Cardiac septum (tissue), 1 donor: ENCODE measurements around the gene BCL2L12. TPM values are rescaled to one million over a fixed set of nuclear protein-coding genes. Genes with fewer than 3 reads are reported as not detected.

Experiments used
- DNase-seq: peaks from one replicate; pipeline ENCODE4 v3.0.0-alpha.2; 2020; ENCODE audit warnings: low spot score
- intact Hi-C: fragments of 100-400 bp; cut with DNase I; formaldehyde crosslinking; loops from one replicate; pipeline ENCODE4 v1.14.0; 2022
- total RNA-seq: library from RNA; stranded (reverse); fragmentation: NEBNext Ultra II Directional; extraction: Animal tissue kit (Norgen Biotek cat#: 25700); gene quantifications from one replicate; pipeline ENCODE4 v1.2.1, GENCODE V29; 2021
- donor health status: DM: no; HTN: no; CAD: no.

BCL2L12 gene
- total RNA-seq, 1 donor from 2014 or later: 8.9 TPM

DNA sequence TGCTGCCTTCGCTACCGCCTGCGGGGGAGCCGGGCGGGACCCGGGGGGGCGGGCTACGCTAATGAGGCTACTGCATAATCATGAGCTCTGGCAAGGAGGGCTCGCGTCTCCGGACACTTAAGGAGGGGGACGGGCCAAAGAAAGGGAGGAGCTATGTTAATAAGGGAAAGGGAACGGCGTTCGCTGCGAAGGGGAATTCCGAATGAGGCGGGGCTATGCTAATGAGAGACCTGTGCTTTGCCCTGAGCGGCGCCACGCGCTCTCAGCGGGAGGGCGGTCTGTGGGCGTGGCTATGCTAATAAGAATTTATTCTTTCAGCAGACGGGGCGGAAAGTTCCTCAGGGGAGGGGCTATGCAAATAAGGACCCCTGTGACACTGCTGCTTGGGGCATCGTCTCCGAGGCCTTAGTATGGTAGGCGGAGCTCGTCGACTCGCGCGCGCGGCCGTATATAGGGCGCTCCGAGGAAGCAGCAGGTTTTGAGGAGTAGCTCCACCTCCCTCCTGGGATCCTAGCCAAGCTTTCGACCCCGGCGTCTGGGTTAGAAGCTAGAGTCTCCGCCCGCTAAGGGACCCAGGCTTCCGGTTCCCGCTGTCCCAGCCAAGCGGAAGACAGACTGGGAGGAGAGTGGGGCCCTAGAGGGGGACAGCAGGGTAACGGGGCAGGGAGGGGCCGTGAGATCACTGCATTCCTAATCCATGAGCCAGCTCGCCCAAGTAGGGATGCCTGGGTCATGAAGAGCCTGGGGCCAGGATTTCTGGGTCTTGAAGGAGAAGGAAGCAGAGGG lies 25.4 kb upstream of the BCL2L12 start, which contains the start of gene RRAS:
TSS of gene RRAS (minus strand) at position 31 of the 786 bp plus-strand sequence. CDS start 45 bp downstream, outside the sequence.
- peak; percentile 100 for DNase-seq
- intact Hi-C loops: loop anchor here (2.0 kb wide), 2 partner anchors 36 to 50 kb away; partner anchors contain the start of genes PRMT1 and PRR12

GRCh38 chr19:49641688-49642491 lies 23.8 kb upstream of the BCL2L12 start, which contains the start of gene SCAF1:
Gene SCAF1, plus strand, starts transcription at chr19:49642209. Its CDS starts 2,818 bp downstream, at chr19:49645027.
- DNase-seq: peak; percentile 99
- intact Hi-C loops: loop anchor here (2.0 kb wide), 3 partner anchors 23 to 51 kb away; partner anchors contain the start of genes BCL2L12, IRF3, PRMT1 and PRR12

- intact Hi-C loops: loop anchor here (2.0 kb wide), 1 partner anchor 22 kb away; the partner anchor contains the start of genes BCL2L12 and IRF3
- DNase-seq: no peak
These were observed 23.2 kb upstream of the BCL2L12 start for GRCh38 chr19:49642492-49643035.

DNA sequence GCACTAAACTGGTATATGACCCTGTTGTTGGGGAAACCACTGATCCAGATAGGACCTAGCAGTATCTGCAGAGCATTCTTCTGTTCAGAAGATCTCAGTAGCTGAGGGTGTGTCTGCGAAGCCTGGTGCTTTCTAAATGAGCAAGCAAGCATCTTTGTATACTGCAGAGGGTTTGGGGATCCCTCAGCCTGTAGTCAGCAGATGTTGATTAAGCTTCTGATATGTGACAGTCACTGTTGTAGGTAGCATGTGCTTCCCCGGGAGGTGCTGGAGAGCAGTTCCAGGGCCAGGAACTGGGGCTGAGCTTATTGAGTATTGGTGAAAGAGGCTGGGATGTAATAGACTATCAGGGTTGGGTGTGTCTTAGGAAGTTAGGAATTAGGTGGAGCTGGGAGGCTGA lies 22.3 kb upstream of the BCL2L12 start:
- intact Hi-C loops: loop anchor here (2.0 kb wide), 1 partner anchor 21 kb away; the partner anchor contains the start of genes BCL2L12 and IRF3

GRCh38 chr19:49645592-49645991 lies 20.1 kb upstream of the BCL2L12 start:
- no peak for DNase-seq
- intact Hi-C loops: no loop called here

More for the DNA sequence above, 22.3 kb upstream of the BCL2L12 start:
- no peak for DNase-seq

DNA sequence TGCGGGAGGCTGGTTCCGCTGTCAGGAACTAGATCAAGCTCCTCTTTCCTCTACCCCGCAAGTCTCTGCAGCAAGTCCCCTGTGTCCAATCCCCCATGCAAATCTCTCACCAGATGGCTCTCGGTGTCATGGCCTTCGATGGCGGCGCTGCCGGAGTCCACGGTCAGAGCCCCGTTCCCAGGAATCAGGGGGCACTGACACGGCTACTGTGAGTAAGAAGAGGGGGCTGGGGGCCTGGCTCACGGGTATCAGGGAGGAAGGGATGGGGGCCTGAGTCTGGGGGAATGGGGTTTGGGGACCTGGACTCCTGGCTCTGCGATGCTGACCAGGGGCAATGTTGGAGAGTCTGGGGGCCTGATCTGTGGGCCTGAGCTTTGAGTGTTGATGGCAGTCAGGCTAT lies 19.7 kb upstream of the BCL2L12 start:
- no peak for DNase-seq
- intact Hi-C loops: no loop called here

- intact Hi-C loops: no loop called here
- no peak for DNase-seq
These were observed 19.1 kb upstream of the BCL2L12 start for GRCh38 chr19:49646586-49646985.

GRCh38 chr19:49651029-49651819 lies 14.5 kb upstream of the BCL2L12 start:
- intact Hi-C loops: no loop called here

GRCh38 chr19:49651820-49652550 lies 13.7 kb upstream of the BCL2L12 start:
- intact Hi-C loops: no loop called here
- DNase-seq: no peak

More at GRCh38 chr19:49651029-49651819, 14.5 kb upstream of the BCL2L12 start:
- DNase-seq: no peak

DNA sequence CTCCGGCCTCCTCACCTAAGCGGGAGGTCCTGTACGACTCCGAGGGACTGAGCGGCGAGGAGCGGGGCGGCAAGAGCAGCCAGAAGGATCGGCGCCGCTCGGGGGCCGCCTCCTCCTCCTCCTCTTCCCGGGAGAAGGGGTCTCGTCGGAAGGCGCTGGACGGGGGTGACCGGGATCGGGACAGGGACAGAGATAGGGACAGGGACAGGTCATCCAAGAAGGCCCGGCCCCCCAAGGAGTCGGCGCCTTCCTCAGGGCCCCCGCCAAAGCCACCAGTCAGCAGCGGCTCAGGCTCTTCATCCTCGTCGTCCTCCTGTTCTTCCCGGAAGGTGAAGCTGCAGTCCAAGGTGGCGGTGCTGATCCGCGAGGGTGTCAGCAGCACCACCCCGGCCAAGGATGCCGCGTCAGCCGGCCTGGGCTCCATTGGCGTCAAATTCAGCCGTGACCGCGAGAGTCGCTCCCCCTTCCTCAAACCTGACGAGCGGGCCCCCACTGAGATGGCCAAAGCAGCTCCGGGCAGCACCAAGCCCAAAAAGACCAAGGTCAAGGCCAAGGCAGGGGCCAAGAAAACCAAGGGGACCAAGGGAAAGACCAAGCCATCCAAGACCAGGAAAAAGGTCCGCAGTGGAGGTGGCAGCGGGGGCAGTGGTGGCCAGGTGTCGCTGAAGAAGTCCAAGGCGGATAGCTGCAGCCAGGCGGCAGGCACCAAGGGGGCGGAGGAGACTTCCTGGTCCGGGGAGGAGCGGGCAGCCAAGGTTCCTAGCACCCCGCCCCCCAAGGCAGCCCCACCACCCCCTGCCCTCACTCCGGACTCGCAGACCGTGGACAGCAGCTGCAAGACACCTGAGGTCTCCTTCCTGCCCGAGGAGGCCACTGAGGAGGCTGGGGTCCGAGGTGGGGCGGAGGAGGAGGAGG lies 12.9 kb upstream of the BCL2L12 start:
- intact Hi-C loops: no loop called here
- DNase-seq: no peak

DNA sequence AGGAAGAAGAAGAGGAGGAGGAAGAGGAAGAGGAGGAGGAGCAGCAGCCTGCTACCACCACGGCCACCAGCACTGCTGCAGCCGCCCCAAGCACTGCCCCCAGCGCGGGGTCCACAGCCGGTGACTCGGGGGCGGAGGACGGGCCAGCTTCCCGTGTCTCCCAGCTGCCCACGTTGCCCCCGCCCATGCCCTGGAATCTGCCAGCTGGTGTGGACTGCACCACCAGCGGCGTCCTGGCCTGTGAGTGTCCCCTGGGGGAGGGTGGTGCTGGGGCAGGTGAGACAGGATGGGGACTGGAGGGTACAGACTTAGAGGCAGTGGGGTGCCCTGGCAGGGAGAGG lies 12.3 kb upstream of the BCL2L12 start:
- DNase-seq: no peak
- intact Hi-C loops: no loop called here

DNA sequence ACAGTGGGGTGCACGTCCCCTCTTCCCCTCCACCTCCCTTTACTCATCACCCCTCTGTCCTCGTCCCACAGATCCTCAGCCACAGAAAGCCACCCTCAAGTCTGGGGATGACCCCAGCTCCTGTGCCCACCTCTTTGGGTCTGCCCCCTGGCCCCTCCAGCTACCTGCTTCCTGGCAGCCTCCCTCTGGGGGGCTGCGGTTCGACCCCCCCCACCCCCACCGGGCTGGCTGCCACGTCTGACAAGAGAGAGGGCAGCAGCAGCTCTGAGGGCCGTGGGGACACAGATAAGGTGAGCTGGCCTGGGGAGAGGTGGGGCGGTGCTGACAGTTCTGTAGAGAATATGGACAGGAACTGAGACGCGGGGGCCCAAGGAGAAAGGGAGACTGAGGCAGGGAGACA lies 11.2 kb upstream of the BCL2L12 start:
- DNase-seq: no peak
- intact Hi-C loops: no loop called here

GRCh38 chr19:49655570-49656455 lies 9.9 kb upstream of the BCL2L12 start:
- no peak for DNase-seq
- intact Hi-C loops: no loop called here

GRCh38 chr19:49656456-49657109 lies 9.2 kb upstream of the BCL2L12 start:
- intact Hi-C loops: no loop called here
- DNase-seq: no peak

- intact Hi-C loops: no loop called here
- no peak for DNase-seq
These were observed 8.1 kb upstream of the BCL2L12 start for GRCh38 chr19:49657493-49658138.

DNA sequence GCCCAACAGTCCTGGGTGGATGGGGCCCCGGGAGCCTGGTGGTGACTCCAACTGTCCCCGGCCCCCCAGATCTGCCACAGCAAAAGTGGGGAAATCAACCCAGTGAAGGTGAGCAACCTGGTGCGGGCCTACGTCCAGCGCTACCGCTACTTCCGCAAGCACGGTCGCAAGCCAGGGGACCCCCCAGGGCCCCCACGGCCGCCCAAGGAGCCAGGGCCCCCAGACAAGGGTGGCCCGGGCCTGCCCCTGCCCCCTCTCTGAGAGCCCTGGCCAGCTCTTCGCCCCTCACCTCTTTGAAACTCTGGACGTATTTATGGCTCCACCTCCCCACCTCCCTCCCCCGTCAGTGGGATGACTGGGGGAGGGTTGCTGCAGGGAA lies 7.6 kb upstream of the BCL2L12 start:
- no peak for DNase-seq
- intact Hi-C loops: no loop called here
